ENCODE measurements around the gene KRABD2.

DNA sequence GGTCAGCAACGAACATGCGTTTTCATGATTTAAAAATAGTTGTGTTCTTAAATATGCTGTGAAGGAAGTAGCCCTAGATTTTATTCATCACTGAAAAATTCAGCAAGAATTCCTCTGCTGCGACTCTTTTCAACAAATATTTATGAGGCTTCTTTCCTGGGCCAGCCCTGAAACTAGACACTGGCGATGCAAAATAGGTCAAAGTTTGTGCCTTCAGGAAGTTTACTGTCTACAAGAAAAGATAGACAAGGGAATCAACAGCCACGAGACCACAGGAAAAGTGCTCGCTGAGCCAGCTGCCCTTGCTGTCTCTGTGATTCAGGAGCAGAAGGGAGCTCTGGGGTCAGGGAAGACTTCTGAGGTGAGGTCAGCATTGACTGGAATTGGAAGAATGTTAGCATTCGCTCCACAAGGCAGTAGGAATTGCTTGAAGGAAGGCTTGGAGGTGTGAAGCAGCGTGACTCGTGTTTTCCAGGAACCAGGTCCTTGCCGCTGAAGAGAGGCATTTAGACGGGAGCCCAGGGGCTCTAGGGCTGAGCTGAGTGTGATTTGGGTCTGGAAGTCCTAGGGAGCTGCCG is 8.4 kb upstream of the KRABD2 start:
- TF ChIP-seq CTCF (IDR thresholded peaks at IDR 0.05) (no peak), EP300 (IDR thresholded peaks at IDR 0.05) (no peak), POLR2A (IDR thresholded peaks at IDR 0.05; ENCODE audit: low read depth) (no peak)
